CD4-positive, alpha-beta T cell treated with Interleukin-12 subunit alpha and Interleukin-12 subunit beta, for 1 hour (primary cell): Measurements from ENCODE around the gene ANKK1.

Source experiments
- DNase-seq: peaks from one replicate; pipeline ENCODE4 v3.0.0-alpha.2; 2020

Gene ANKK1

DNA sequence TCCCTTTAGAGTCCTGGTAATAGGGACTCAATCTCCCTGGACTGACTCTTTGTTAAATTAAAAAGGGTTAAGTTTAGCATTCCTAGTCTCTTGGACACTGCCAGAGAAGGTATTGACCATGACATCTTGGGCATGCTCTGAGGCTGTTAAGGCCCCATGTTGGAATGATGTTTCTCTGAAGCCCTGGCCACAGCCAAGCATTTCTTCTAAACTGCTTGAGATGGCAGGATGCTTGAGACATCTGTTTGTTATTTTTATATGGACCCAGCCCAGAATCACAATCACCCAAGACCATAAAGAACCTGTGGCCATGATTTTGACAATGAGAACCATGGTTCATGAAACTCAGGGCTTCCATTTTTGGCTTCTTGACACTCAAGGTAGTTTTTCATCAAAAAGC, 5.5 kb upstream of the ANKK1 start:
- no peak for DNase-seq

DNA sequence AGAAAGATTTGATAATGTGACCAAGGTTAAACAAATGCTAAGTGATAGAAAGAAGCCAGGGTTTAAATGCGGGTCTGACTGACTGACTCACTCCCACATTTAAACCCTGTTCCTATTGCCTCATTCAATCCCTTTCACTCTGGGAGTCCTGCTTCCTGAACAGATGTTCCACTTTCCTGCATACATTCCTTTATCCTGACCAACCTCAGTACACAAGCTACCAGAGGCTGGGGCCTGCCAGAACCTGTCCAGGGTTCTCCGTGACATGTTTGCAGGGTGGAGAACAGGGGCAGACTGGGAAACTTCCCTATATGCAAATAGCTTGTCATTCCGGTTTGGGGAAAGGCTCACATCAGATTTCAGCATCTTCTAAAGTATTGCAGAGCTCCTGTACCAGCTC, 3.0 kb upstream of the ANKK1 start:
- no peak for DNase-seq

DNA sequence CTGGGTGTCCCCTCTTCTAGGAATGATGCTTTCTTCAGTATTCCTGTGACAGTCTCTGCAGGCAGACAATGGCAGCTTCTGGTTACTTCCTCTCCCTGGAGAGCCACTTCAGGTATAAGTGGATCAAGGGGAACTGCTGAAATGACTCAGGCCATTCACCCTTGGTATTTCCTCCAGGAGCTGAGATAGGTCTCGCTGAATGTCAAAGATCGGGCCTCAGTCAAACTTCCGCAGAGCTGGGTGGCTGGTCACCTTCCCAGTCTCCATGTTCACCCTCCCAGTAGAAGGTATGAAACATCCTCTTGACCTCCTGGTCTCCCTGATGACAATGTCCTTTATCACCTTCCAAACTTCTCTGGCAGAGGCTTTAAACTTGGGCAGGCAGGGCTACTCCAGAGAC, 1.8 kb upstream of the ANKK1 start:
- no peak for DNase-seq

DNA sequence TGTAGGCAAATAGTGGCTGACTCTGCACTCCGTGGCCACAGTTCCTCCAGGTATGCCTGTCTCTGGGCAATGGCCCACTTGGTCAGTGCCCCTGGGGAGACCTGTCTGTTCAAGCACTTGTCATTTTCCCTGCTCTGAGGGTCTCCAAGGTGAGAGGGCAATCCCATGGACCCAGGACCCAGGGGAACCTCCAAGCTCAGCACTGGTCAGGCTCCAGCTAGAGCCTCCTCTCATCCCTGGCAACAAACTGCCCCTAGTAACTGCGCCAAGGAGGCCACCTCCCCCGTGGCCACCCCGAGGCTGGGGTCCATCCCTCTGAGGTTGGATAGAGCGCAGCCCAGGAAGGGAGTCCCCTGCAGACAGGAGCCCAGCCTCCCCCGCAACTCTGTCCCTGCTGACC, 713 bp upstream of the ANKK1 start:
- no peak for DNase-seq

DNA sequence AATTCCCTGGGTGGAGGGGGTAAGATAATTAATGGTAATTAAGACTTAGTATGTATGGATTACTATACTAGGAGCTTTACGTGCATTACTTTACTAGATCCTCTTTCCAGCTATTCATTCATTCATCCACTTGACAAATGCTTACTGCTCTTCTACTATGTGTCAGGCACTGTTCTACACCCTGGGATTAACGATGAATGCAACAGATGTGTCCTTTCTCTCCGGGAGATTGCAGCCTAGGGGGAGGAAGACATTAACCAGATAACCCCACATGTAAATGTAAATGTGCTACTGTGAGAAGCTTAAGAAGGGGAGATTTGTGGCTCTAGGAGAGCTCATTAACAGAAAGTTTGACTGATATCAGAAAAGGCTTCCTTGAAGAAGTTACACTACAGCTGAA, 1.7 kb downstream of the ANKK1 start:
- no peak for DNase-seq

DNA sequence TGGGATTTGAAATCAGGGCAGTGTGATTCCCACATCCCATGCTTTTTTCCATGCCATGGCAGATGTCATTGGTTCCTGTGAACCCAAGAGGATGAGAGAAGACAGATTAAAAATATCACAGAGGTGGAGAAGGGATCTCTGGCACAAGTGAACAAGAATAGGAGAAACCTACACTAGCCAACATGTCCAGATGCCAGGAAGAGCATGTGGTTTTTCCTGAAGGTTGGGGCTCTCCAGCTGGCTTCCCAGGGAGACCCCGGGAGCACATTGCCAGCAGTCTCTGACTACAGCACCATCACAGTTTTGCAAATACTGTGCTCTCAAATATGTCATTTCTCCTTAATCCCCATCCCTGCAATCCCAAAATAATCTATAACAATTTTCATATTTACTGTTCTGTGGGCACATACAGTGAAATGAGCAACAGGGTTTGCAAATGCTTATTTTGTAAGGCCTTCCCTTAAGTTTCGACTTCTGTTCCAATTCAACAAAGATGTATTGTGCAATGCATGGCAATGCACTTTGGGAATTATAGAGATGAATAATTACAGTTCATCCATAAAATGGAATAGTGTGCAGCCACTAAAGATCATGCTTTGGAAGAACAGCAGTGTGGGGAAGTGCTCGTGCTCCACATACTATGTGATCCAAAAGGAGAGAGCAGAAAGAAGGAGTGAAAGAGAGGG, 4.8 kb downstream of the ANKK1 start:
- DNase-seq = no peak

DNA sequence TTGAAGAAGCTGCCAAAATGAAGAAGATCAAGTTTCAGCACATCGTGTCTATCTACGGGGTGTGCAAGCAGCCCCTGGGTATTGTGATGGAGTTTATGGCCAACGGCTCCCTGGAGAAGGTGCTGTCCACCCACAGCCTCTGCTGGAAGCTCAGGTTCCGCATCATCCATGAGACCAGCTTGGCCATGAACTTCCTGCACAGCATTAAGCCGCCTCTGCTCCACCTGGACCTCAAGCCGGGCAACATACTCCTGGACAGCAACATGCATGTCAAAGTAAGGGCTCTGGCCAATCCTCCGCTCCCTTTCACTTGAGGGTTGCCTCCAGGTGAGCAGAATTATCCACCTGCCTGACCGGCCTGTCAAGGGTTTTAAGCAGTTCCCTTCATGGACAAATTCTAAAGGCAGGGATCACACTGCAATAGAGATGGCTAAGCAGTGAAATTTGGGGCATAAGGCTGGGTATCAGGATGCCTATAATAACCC, 6.0 kb downstream of the ANKK1 start:
- no peak for DNase-seq

DNA sequence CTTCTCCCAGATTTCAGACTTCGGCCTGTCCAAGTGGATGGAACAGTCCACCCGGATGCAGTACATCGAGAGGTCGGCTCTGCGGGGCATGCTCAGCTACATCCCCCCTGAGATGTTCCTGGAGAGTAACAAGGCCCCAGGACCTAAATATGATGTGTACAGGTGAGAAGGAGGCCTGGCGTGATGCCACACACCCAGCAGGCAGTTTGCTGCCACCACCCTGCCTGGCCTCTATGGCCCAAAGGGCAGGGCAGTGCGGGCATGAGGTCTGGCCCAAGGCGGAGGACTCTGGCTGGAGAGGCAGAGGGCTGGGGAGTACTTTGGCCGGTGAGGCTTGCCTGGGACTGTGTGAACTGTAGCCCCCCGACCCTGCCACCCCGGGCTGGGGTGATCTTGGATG, 7.3 kb downstream of the ANKK1 start:
- DNase-seq = no peak

DNA sequence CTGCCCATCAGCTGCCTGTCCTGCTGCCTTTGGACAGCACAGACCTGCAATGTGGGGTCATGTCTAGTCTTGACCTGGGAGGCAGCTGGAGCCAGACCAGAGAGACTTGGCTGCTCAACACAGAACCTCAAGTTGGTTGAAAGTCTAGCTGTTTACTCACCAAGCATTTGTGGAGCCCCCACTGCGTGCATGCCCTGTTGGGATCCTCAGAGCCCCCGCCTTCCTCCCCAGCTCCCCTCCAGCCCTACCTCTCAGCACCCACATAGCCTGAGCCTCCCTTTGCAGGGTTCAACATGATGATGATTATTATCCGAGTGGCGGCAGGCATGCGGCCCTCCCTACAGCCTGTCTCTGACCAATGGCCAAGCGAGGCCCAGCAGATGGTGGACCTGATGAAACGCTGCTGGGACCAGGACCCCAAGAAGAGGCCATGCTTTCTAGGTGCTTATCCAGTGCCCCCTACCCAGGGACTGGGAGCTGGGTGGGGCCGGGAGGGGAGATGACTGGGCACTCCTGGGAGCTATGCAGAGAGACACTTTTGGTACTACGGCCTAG, 8.3 kb downstream of the ANKK1 start:
- DNase-seq = no peak

DNA sequence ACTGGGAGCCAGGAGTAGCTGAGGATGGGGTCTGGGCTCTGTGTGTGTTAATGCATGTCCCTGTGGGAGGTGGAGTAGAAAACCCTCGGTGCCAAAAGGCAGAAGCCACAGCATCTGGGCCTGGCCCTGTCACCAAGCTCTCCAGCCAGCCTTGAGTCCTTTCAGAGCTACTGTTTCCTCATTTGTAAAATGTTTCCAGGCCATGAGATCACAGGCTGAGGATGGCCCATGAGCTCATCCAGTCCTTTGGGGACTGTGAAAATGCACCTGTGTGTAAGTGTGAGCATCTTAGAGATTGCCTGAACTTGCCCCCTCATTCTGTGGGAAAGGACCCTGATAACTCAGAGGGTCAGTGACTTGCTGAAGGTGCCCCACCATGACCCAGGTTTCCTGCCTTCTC, 9.1 kb downstream of the ANKK1 start:
- no peak for DNase-seq

DNA sequence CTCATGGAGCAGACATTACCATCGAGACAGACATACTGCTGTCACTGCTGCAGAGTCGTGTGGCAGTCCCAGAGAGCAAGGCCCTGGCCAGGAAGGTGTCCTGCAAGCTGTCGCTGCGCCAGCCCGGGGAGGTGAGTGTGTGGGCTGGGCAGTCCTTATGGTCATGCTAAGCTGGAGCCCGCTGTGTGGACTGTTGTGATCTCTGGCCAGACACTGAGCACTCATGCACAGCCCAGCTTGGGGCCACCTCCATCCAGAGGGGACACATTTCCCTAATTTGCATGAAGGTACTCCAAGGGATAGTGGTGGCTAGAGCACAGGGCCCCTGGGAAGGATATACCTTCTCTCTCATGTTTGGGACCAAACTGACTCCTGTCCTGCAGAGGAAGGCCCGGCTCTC, 9.6 kb downstream of the ANKK1 start:
- no peak for DNase-seq

DNA sequence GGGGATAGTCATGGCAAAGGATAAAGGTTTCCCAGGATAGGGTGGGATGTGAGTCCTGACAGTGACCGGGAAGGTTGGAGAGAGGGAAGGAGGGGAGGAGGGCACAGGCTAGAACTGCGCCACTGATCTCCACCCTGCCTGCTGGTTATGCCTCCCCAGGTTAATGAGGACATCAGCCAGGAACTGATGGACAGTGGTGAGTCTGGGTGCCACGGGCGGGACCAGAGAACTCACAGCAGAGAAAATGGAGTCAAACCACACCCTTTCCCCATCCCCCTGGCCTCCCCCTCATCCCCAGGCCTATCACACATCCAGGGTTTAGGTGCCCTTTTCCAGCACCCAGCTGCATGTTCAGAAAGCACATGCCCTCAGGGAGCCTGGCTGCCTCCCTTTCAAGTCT, 10.2 kb downstream of the ANKK1 start:
- DNase-seq = no peak

DNA sequence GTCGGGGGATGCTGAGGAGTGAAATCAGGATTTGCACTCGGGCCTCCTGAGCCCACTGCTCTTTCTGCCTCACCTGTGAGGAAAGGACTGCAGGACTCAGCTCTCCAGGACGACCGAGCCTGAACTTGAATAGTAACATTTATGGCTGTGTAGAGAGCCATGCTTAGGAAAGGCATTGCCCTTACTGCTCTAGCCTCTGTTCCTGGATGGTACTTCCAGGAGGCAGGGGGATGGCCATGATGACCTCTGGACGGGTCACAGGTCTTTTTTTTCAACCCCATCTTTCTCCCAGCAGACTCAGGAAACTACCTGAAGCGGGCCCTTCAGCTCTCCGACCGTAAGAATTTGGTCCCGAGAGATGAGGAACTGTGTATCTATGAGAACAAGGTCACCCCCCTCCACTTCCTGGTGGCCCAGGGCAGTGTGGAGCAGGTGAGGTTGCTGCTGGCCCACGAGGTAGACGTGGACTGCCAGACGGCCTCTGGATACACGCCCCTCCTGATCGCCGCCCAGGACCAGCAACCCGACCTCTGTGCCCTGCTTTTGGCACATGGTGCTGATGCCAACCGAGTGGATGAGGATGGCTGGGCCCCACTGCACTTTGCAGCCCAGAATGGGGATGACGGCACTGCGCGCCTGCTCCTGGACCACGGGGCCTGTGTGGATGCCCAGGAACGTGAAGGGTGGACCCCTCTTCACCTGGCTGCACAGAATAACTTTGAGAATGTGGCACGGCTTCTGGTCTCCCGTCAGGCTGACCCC, 11.3 kb downstream of the ANKK1 start:
- DNase-seq = no peak

DNA sequence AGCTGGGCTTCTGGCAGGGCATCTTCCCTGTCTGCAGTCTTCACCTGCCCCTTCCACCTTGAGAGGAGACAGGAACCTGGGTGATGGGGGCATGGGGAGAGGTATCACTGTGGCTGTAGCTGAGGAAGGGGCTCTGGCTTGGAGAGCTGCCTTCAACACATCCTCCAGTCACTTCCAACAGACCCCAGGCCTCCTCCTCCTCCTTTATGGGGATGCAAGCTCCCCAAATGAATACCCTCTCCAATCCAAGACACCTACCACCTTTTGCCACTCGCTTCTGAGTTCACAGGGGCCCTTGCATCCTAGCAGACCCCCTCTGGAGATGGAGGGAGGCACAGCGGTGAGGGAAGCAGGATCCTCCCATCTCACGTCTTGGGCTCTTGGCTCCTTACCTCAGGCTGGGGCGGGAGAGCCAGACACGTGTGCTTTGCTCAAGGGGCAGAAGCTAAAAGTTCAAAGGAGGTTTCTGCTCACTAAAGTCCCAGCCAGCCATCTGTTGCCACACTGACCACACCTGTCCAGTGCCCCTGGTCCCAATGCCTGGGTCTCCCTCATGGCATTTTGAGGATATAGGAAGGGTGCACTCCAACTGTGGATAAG, 13.2 kb downstream of the ANKK1 start:
- no peak for DNase-seq

DNA sequence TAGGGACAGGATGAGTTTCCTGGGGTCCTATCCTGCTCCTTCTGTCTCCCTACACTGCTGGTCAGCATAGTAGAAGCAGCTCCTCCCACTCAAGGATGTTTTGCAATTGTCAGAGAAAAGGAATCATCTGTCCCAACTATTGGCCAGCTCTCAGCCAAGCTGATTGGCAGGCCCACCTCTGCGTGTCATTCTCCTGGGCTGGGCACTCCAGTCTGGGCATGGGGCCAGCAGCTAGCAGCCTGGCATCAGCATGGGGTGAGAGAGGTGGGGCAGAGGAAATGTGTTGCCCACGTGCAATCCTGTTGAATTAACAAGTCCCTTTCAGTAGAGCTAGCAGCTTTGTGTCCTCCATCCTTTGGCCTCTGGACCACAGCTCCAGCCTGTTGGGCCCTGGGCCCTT, 14.1 kb downstream of the ANKK1 start:
- no peak for DNase-seq

DNA sequence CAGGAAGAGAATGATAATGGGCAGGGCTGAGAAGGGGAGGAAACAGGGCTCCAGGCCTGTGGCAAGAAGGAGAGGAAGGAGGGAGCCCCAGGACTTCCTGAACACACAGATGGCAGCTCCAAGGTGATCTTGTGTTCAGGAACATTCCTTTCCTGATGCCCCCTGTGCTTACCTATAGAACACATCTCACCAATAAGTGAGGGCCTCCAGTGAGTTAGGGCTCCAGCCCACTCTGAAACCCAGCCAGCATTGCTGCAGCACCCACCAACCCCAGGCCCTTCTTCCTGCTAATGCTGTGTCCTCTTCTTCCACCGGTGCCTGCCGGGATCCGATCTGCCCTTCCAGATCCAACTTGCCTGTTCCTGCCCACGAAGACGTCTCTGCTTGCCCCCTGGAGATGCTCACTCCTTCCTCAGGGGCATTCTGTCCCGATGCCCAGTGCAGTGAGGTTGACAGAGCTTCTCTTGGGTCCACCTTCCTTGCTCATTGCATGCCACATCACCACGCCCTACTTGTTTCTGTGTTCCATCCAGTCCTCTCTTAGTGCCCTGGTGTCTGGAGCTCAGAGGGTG, 17.4 kb downstream of the ANKK1 start:
- no peak for DNase-seq

DNA sequence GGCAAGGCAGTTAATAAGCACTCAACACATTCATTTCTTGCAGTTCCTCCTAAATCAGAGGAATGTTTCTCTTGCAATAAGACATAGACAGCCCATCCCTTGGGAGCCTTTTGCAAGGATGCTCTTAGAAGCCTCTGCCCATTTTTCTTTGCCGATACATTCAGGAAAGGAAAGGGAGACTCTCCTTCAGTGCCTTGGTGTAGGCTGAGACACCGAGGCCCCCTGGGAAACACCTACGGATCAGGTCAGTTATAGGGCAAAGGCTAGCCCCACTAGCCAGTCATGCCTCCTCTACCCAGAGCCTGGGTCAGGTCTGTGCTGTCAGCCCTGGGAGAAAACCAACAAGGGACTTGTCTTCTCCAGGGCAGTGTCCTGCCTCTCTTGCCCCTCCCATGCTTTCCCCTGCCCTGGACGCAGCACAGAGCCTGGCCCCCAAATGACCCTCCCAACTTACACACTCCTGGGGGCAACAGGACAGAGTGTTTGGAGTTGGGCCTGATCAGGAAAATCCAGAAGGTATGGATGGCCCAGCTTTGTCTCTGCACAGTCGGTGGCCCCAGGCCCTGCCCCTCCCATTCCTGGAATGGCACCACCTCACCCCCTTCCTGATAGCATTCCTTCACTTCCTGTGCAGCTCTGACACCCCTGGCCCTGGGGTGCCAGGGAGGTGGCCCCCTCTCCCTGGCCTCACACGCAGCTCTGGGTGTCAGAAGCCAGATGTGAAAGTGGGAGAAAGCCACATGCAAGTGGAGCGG, 18.3 kb downstream of the ANKK1 start:
- no peak for DNase-seq

DNA sequence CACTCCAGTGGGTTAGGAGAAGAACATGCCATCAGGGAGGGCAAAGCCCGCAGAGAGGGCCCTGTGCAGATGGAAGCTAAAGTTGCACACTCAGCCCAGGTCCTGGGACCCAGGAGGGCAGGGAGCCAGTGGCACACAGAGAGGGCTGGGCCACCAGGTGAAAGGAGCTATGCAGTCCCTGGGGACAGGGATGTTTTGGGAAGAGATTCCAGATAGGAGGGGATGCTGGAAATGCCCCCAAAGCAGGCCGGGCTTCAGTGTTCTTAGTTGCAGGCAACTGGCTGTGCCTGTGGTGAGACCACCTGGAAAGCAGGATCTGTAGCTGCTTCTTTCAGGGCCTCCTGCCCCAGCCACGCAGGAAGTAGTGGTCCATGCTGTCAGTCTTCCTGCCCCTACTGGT, 19.6 kb downstream of the ANKK1 start:
- no peak for DNase-seq

DNA sequence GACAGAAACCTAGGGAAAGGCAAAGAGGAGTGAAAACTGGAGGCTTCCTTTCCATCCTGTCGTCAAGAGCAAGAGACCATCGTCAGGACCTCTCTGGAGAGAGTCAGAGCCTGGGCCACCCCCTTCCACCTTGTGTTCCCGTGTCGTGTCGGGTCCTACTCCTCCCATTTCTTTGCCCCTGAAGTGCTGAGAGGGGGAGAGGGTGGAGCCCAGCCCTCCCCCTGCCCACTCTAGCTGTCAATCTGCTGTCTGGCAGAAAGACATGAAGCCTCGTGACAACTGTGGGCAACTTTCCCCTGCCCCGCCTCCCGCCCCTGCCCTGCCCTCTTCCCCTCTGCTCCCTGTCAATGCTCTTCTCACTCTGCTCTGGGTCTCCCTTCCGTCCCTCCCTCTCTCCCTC, 20.6 kb downstream of the ANKK1 start:
- DNase-seq = no peak

DNA sequence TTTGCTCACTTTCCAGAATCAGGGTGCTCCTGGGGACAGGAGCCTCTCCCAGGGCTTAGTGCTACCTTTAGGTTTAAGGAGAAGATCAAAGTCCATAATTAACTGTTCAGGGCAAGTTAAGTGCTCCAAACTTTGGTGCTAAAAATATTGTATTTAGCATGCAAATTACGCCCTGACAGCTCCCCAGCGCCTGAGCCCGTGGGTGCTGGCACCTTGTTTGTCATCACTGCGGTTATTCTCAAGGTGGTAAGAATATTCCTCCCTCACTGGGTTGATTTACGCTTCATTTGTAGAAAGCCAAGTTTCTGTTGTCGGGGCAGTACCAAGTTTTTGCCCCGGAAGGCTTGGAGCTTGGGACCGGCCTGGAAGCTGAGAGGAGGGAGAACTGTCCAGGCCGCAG, 21.3 kb downstream of the ANKK1 start:
- no peak for DNase-seq

DNA sequence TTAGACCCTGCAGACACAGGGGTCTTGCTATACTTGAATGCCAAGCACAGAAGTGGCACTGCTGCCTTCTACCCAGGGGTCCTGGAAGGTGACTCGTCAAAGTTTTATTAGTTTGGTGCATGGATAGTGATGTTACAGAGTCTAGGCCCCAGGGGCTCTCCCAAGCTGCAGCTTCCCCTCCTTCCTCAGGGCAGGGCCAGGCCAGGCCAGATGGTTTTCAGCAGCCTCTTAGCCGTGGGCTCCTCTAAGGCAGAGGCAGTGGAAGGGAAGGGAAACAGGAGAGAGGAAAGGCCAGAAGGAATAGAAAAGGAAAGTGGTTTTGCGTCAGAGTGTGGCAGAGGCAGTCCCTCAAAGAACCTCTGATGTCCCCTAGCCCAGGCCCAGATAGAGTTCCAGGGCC, 21.9 kb downstream of the ANKK1 start:
- DNase-seq = no peak

DNA sequence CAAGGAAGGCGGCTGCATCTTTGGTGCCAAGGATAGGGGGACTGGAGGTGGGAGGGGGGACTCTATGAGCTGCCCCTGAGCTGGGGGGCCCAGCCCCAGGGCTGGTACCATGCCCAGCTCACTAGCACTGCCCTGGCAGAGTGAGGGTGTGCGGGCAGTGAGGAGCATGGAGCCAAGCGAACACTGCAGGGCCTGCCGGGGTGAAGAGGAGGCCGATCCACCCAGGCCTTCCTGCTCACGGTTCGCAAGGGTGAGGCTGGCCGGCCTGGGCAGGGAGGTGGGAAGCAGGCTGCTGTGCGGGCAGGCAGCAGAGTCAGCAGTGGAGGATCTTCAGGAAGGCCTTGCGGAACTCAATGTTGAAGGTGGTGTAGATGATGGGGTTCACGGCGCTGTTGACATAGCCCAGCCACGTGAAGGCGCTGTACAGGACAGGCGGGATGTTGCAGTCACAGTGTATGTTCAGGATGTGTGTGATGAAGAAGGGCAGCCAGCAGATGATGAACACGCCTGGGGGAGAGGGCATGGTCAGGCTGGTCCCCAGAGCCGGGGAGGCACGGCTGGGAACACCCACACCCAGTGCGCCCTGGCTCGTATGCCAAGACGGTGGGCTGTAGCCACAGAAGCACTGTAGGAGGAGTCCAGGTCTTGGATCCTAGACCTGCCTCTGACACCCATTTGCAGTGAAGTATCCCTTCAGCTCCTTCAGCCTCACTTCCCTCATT, 23.0 kb downstream of the ANKK1 start:
- DNase-seq = no peak
